Transverse colon (tissue), 4 donors: Measurements from ENCODE around the gene LONP1. TPM values are rescaled to one million over a fixed set of nuclear protein-coding genes. Genes with fewer than 3 reads are reported as not detected.
"Not testable (repeated sequence)": the region's sequence is repeated elsewhere in the genome, so short reads cannot be mapped to it uniquely, and the experiment has no call there.

Source experiments
- DNase-seq: peaks from one replicate; pipeline ENCODE4 v3.0.0-alpha.2; 2019
- H3K27ac ChIP-seq, 4 donors: fragments of 200-600 bp; sonication (generic); 2 replicates each; pipeline ENCODE4 v1.5.1; 2016 to 2018; ENCODE audit warnings: inconsistent platforms in 4 of 4
- H3K27me3 ChIP-seq: fragments of 200-600 bp; sonication (generic); 2 replicates; pipeline ENCODE4 v1.5.1; 2017; ENCODE audit warnings: inconsistent platforms
- H3K36me3 ChIP-seq, 4 donors: fragments of 200-600 bp; sonication (generic); 2 replicates each; pipeline ENCODE4 v1.5.1; 2017 to 2019; ENCODE audit warnings: inconsistent platforms in 4 of 4
- H3K4me1 ChIP-seq, 4 donors: fragments of 200-600 bp; sonication (generic); 2 replicates each; pipeline ENCODE4 v1.5.1; 2017 to 2020; ENCODE audit warnings: inconsistent platforms in 4 of 4
- H3K4me3 ChIP-seq, 4 donors: fragments of 200-600 bp; sonication (generic); 1 replicate in 1 of 4; 2 replicates in 3 of 4; pipeline versions ENCODE4 v1.5.1 to v1.6.1; 2017 to 2019; ENCODE audit warnings: inconsistent platforms in 4 of 4
- H3K9me3 ChIP-seq, 2 donors: fragments of 200-600 bp; sonication (generic); 2 replicates each; pipeline ENCODE4 v1.5.1; 2017 to 2019; ENCODE audit warnings: inconsistent platforms in 2 of 2
- EP300 ChIP-seq: sonication (generic); formaldehyde crosslinking; IDR thresholded peaks from one replicate; pipeline ENCODE4 v1.6.1; 2017; ENCODE audit warnings: antibody characterized with exemption, low read depth
- POLR2A ChIP-seq: fragments of 450-650 bp; IDR thresholded peaks from one replicate; pipeline ENCODE4 v1.6.1; 2016; ENCODE audit warnings: antibody characterized with exemption, mild to moderate bottlenecking, moderate library complexity
- POLR2AphosphoS5 ChIP-seq, 3 donors: sonication (generic); formaldehyde crosslinking; IDR thresholded peaks; one replicate each; pipeline ENCODE4 v1.6.1; 2016; ENCODE audit warnings: antibody characterized with exemption in 3 of 3
- WGBS, 2 donors: methylation state at CpG; one replicate each; pipeline ENCODE4 v1.1.5; 2018; ENCODE audit warnings: low coverage in 1 of 2; 5-methylcytosine and 5-hydroxymethylcytosine counted together
- in situ Hi-C, 4 donors: fragments of 200-750 bp; cut with MboI; loops; one replicate each; pipeline versions ENCODE4 v1.15.0 to v1.15.1; 2017; ENCODE audit warnings: low sequenced_read_pairs in 3 of 4, low pct_ligation_motif_present in 1 of 4, low pct_unique_long_range_greater_than_20kb in 1 of 4
- intact Hi-C: fragments of 100-400 bp; cut with DNase I; formaldehyde crosslinking; loops from one replicate; pipeline ENCODE4 v1.15.1; 2023; ENCODE audit warnings: low total_unique reads
- total RNA-seq, 4 donors: library from RNA; depleted of rRNA; stranded (reverse); fragments of >200 nt; gene quantifications; one replicate each; pipeline ENCODE4 v1.1.0, GENCODE V29; 2016
- TF ChIP-seq, protein P1 (sequence below), 5 experiments: fragments of 200-600 bp in 3 of 5; fragments of 450-650 bp in 2 of 5; sonication (generic) in 3 of 5; IDR thresholded peaks; 1 replicate in 2 of 5; 2 replicates in 3 of 5; pipeline ENCODE4 v1.5.1; 2016 to 2017; ENCODE audit warnings: antibody characterized with exemption in 5 of 5, inconsistent platforms in 3 of 5, mild to moderate bottlenecking in 2 of 5, moderate library complexity in 1 of 5

Gene LONP1
- total RNA-seq, 4 donors from 2014 or later = 28.7 to 164 (median 39.8) TPM

GRCh38 chr19:5762608-5763217 lies 42.8 kb upstream of the LONP1 start:
- Histone ChIP-seq H3K4me1 (no peaks in the 10 kb centered on the region), H3K9me3 (no peaks in the 10 kb centered on the region), H3K4me3 (no peak overlapping the region), H3K27ac (no peak overlapping the region), H3K36me3 (no peaks in the 10 kb centered on the region), H3K27me3 (peaks cover 5% of the 10 kb centered on the region)
- 88 to 89% methylated on average over 5 of the region's 5 CpGs for WGBS, 2 donors
- TF ChIP-seq, protein P1, sequence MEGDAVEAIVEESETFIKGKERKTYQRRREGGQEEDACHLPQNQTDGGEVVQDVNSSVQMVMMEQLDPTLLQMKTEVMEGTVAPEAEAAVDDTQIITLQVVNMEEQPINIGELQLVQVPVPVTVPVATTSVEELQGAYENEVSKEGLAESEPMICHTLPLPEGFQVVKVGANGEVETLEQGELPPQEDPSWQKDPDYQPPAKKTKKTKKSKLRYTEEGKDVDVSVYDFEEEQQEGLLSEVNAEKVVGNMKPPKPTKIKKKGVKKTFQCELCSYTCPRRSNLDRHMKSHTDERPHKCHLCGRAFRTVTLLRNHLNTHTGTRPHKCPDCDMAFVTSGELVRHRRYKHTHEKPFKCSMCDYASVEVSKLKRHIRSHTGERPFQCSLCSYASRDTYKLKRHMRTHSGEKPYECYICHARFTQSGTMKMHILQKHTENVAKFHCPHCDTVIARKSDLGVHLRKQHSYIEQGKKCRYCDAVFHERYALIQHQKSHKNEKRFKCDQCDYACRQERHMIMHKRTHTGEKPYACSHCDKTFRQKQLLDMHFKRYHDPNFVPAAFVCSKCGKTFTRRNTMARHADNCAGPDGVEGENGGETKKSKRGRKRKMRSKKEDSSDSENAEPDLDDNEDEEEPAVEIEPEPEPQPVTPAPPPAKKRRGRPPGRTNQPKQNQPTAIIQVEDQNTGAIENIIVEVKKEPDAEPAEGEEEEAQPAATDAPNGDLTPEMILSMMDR (IDR thresholded peaks at IDR 0.05) = no peak
- TF ChIP-seq EP300 (no peak), POLR2A (no peak), POLR2AphosphoS5 (IDR thresholded peaks at IDR 0.05) (no peak)
- no peak for DNase-seq
- in situ Hi-C loops = no loop called here
- intact Hi-C loops = no loop called here

GRCh38 chr19:5753743-5754142 lies 33.8 kb upstream of the LONP1 start:
- intact Hi-C loops = no loop called here
- no peak overlapping the region for H3K4me3 ChIP-seq
- in situ Hi-C loops = no loop called here
- TF ChIP-seq EP300 = no peak
- TF ChIP-seq POLR2AphosphoS5 (IDR thresholded peaks at IDR 0.05) = no peak
- TF ChIP-seq, protein P1 (IDR thresholded peaks at IDR 0.05) = no peak
- no peak for TF ChIP-seq POLR2A
- no peaks in the 10 kb centered on the region for H3K36me3 ChIP-seq
- no peaks in the 10 kb centered on the region for H3K4me1 ChIP-seq
- H3K27ac ChIP-seq = no peak overlapping the region
- DNase-seq = no peak
- 60 to 64% methylated on average over 5 to 6 of the region's 6 CpGs for WGBS, 2 donors
- H3K27me3 ChIP-seq = peaks cover 6% of the 10 kb centered on the region
- H3K9me3 ChIP-seq = no peaks in the 10 kb centered on the region

DNA sequence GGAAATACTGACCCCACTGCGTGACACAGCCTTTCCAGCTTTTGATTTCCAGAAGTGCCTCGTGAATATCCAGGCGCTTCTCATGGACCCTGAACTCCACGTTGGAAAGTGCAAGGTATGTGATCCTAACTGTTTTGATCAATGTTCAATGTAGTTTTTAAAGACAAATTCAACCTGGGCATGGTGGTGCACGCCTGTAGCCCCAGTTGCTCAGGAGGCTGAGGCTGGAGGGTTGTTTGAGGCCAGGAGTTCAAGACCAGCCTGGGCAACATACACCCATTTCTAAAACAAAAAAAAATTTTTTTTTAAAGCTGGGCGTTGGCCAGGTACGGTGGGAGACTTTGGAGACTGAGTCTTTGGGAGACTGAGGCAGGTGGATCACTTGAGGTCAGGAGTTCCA lies 31.8 kb upstream of the LONP1 start:
- intact Hi-C loops (no loop called here), in situ Hi-C loops (no loop called here)
- WGBS, 2 donors = 71% methylated on average over 7 of the region's 7 CpGs; no CpG with 5 or more reads in 1 of the 2 donors
- no peaks in the 10 kb centered on the region for H3K9me3 ChIP-seq
- DNase-seq = no peak
- no peaks in the 10 kb centered on the region for H3K4me1 ChIP-seq
- H3K36me3 ChIP-seq = no peaks in the 10 kb centered on the region
- peaks cover 6% of the 10 kb centered on the region for H3K27me3 ChIP-seq
- TF ChIP-seq, protein P1 (IDR thresholded peaks at IDR 0.05) = no peak
- TF ChIP-seq POLR2A = no peak
- no peak for TF ChIP-seq POLR2AphosphoS5 (IDR thresholded peaks at IDR 0.05)
- no peak for TF ChIP-seq EP300
- no peak overlapping the region for H3K27ac ChIP-seq
- H3K4me3 ChIP-seq = no peak overlapping the region

GRCh38 chr19:5749505-5749904 lies 29.6 kb upstream of the LONP1 start:
- TF ChIP-seq EP300 (no peak), POLR2A (no peak), POLR2AphosphoS5 (IDR thresholded peaks at IDR 0.05) (no peak)
- TF ChIP-seq, protein P1 (IDR thresholded peaks at IDR 0.05) = no peak
- no peaks in the 10 kb centered on the region for H3K36me3 ChIP-seq
- WGBS, 2 donors = 67 to 82% methylated on average over 4 to 5 of the region's 5 CpGs

DNA sequence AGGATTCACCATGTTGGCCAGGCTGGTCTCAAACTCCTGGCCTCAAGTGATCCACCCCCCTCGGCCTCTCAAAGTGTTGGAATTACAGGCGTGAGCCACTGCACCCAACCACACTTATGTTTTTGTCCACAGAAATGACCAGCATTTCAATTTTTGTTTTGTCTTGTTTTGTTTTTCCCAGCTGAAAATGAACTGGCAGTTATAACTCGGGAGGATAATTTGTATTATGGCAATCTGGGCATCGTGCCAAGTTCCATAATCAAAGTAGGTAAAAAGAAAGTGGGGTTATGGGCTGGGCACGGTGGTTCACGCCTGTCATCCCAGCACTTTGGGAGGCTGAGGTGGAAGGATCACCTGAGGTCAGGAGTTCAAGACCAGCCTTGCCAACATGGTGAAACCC lies 29.0 kb upstream of the LONP1 start:
- WGBS, 2 donors = 32 to 34% methylated on average over 6 of the region's 6 CpGs
- intact Hi-C loops, in situ Hi-C loops, H3K27ac ChIP-seq, H3K4me3 ChIP-seq, H3K9me3 ChIP-seq, H3K4me1 ChIP-seq, H3K36me3 ChIP-seq, H3K27me3 ChIP-seq, DNase-seq: not testable (repeated sequence)

More at GRCh38 chr19:5749505-5749904, 29.6 kb upstream of the LONP1 start:
- in situ Hi-C loops = no loop called here
- Histone ChIP-seq H3K27ac (no peak overlapping the region), H3K27me3 (peaks cover 10% of the 10 kb centered on the region), H3K9me3 (no peaks in the 10 kb centered on the region), H3K4me3 (no peak overlapping the region), H3K4me1 (no peaks in the 10 kb centered on the region)
- intact Hi-C loops = no loop called here
- no peak for DNase-seq

- H3K27ac ChIP-seq, H3K36me3 ChIP-seq, H3K9me3 ChIP-seq, H3K27me3 ChIP-seq, intact Hi-C loops, H3K4me3 ChIP-seq, in situ Hi-C loops, H3K4me1 ChIP-seq, DNase-seq: not testable (repeated sequence)
- WGBS, 2 donors = 74 to 80% methylated on average over 3 to 9 of the region's 10 CpGs
These were observed 25.1 kb upstream of the LONP1 start for GRCh38 chr19:5744999-5745398.
